Trophoblast cell (in vitro differentiated cells and primary cell): ENCODE results near the gene KRT24.
A peak's percentile ranks its signal among the peaks of the same experiment; 100 is the strongest.

Experiments
- DNase-seq, 2 donors: peaks; one replicate each; pipeline ENCODE4 v3.0.0-alpha.2; 2016
- H2AFZ ChIP-seq: 2 replicates; pipeline ENCODE4 v1.6.1; 2013; ENCODE audit warnings: low read length, moderate library complexity, mild to moderate bottlenecking; ENCODE audit not compliant: insufficient read depth, poor library complexity
- H2AK5ac ChIP-seq: 2 replicates; pipeline ENCODE4 v1.6.1; 2013; ENCODE audit warnings: mild to moderate bottlenecking, low read length
- H2BK120ac ChIP-seq: 2 replicates; pipeline ENCODE4 v1.6.1; 2013; ENCODE audit warnings: low read length, mild to moderate bottlenecking, moderate library complexity; ENCODE audit not compliant: insufficient read depth, poor library complexity
- H2BK12ac ChIP-seq: 2 replicates; pipeline ENCODE4 v1.6.1; 2013; ENCODE audit warnings: mild to moderate bottlenecking, low read length, moderate library complexity
- H2BK5ac ChIP-seq: 2 replicates; pipeline ENCODE4 v1.6.1; 2013; ENCODE audit warnings: low read length, low read depth, moderate library complexity, mild to moderate bottlenecking; ENCODE audit not compliant: poor library complexity
- H3K14ac ChIP-seq: 2 replicates; pipeline ENCODE4 v1.6.1; 2013; ENCODE audit warnings: mild to moderate bottlenecking, low read length
- H3K18ac ChIP-seq: 2 replicates; pipeline ENCODE4 v1.6.1; 2013; ENCODE audit warnings: mild to moderate bottlenecking, low read length
- H3K23ac ChIP-seq: 2 replicates; pipeline ENCODE4 v1.6.1; 2013; ENCODE audit warnings: low read length
- H3K27ac ChIP-seq: 2 replicates; pipeline ENCODE4 v1.5.1; 2013; ENCODE audit warnings: low read depth, mild to moderate bottlenecking, inconsistent platforms, low read length, moderate library complexity
- H3K27me3 ChIP-seq: 2 replicates; pipeline ENCODE4 v1.6.1; 2013; ENCODE audit warnings: inconsistent platforms, mild to moderate bottlenecking, low read length, moderate library complexity; ENCODE audit not compliant: insufficient read depth
- H3K36me3 ChIP-seq, 2 experiments: 1 replicate in 1 of 2; 2 replicates in 1 of 2; pipeline ENCODE4 v1.6.1; 2013; ENCODE audit warnings: low read length in 2 of 2, mild to moderate bottlenecking in 2 of 2, moderate library complexity in 1 of 2; ENCODE audit not compliant: insufficient read depth in 2 of 2, control insufficient read depth in 1 of 2
- H3K4ac ChIP-seq: 2 replicates; pipeline ENCODE4 v1.6.1; 2013; ENCODE audit warnings: low read depth, mild to moderate bottlenecking, low read length, moderate library complexity
- H3K4me1 ChIP-seq, 2 experiments: 1 replicate in 1 of 2; 2 replicates in 1 of 2; pipeline ENCODE4 v1.6.1; 2013; ENCODE audit warnings: low read length in 2 of 2, mild to moderate bottlenecking in 2 of 2, moderate library complexity in 1 of 2; ENCODE audit not compliant: insufficient read depth in 2 of 2, control insufficient read depth in 1 of 2
- H3K4me2 ChIP-seq: 2 replicates; pipeline ENCODE4 v1.6.1; 2013; ENCODE audit warnings: inconsistent platforms, mild to moderate bottlenecking, low read length, moderate library complexity
- H3K4me3 ChIP-seq: 2 replicates; pipeline ENCODE4 v1.5.1; 2013; ENCODE audit warnings: mild to moderate bottlenecking, low read depth, low read length, inconsistent platforms
- H3K79me1 ChIP-seq: one replicate; pipeline ENCODE4 v1.6.1; 2013; ENCODE audit warnings: low read length
- H3K79me2 ChIP-seq: 2 replicates; pipeline ENCODE4 v1.6.1; 2013; ENCODE audit warnings: low read length, mild to moderate bottlenecking; ENCODE audit not compliant: control insufficient read depth, insufficient read depth, poor library complexity
- H3K9ac ChIP-seq: 2 replicates; pipeline ENCODE4 v1.6.1; 2013; ENCODE audit warnings: mild to moderate bottlenecking, low read length
- H3K9me3 ChIP-seq: 2 replicates; pipeline ENCODE4 v1.6.1; 2013; ENCODE audit warnings: low read depth, mild to moderate bottlenecking, control low read depth, inconsistent platforms, low read length; ENCODE audit not compliant: insufficient read depth
- H4K12ac ChIP-seq: 2 replicates; pipeline ENCODE4 v1.6.1; 2013; ENCODE audit warnings: low read depth, mild to moderate bottlenecking, low read length, moderate library complexity
- H4K8ac ChIP-seq: 2 replicates; pipeline ENCODE4 v1.6.1; 2013; ENCODE audit warnings: low read depth, mild to moderate bottlenecking, low read length, moderate library complexity
- H4K91ac ChIP-seq: one replicate; pipeline ENCODE4 v1.6.1; 2013; ENCODE audit warnings: low read depth, mild to moderate bottlenecking, low read length, moderate library complexity
- WGBS: extraction: QIAGEN DNeasy Blood & Tissue Kit; methylation state at CpG from one replicate; pipeline ENCODE4 v1.1.7; 2013; ENCODE audit warnings: missing lambda C conversion rate; ENCODE audit not compliant: insufficient read length, insufficient coverage; ENCODE audit errors: extremely low coverage; 5-methylcytosine and 5-hydroxymethylcytosine counted together

The KRT24 gene

GRCh38 chr17:40727447-40728231, 24.1 kb upstream of the KRT24 start:
- H3K9me3 ChIP-seq, result peaks cover 2% of the 10 kb centered on the region
- no peak overlapping the region for H3K23ac ChIP-seq
- no peaks in the 10 kb centered on the region for H3K4me1 ChIP-seq
- no peak overlapping the region for H3K4me3 ChIP-seq
- H3K27me3 ChIP-seq, result no peaks in the 10 kb centered on the region
- H2BK120ac ChIP-seq, result no peak overlapping the region
- WGBS, result no CpG with 5 or more reads among the region's 8 CpGs
- no peak overlapping the region for H3K14ac ChIP-seq
- no peak overlapping the region for H2BK5ac ChIP-seq
- H3K79me2 ChIP-seq, result no peaks in the 10 kb centered on the region
- no peaks in the 10 kb centered on the region for H3K79me1 ChIP-seq
- H3K4me2 ChIP-seq, result no peak overlapping the region
- H3K18ac ChIP-seq, result no peak overlapping the region
- H4K91ac ChIP-seq, result no peak overlapping the region
- H4K8ac ChIP-seq, result no peak overlapping the region
- H3K9ac ChIP-seq, result no peak overlapping the region
- H2AFZ ChIP-seq, result no peak overlapping the region
- no peak overlapping the region for H3K4ac ChIP-seq
- no peak overlapping the region for H4K12ac ChIP-seq
- H2AK5ac ChIP-seq, result no peak overlapping the region
- no peaks in the 10 kb centered on the region for H3K36me3 ChIP-seq
- peak; percentile 47 to 87 for DNase-seq
- no peak overlapping the region for H2BK12ac ChIP-seq
- no peak overlapping the region for H3K27ac ChIP-seq

- no peak overlapping the region for H3K4me2 ChIP-seq
- no peak overlapping the region for H3K4ac ChIP-seq
- H3K9me3 ChIP-seq, result peaks cover 2% of the 10 kb centered on the region
- no peak overlapping the region for H3K9ac ChIP-seq
- H3K4me3 ChIP-seq, result no peak overlapping the region
- no peak overlapping the region for H2BK12ac ChIP-seq
- H2AFZ ChIP-seq, result no peak overlapping the region
- H4K8ac ChIP-seq, result no peak overlapping the region
- no peaks in the 10 kb centered on the region for H3K4me1 ChIP-seq
- no peaks in the 10 kb centered on the region for H3K27me3 ChIP-seq
- peak in 1 of 2 donors; percentile 42 for DNase-seq
- WGBS, result no CpG with 5 or more reads among the region's 2 CpGs
- no peaks in the 10 kb centered on the region for H3K36me3 ChIP-seq
- no peaks in the 10 kb centered on the region for H3K79me1 ChIP-seq
- no peak overlapping the region for H3K23ac ChIP-seq
- no peak overlapping the region for H2BK5ac ChIP-seq
- H3K79me2 ChIP-seq, result no peaks in the 10 kb centered on the region
- no peak overlapping the region for H2BK120ac ChIP-seq
- no peak overlapping the region for H2AK5ac ChIP-seq
- no peak overlapping the region for H3K27ac ChIP-seq
- no peak overlapping the region for H4K91ac ChIP-seq
- H4K12ac ChIP-seq, result no peak overlapping the region
- no peak overlapping the region for H3K14ac ChIP-seq
- H3K18ac ChIP-seq, result no peak overlapping the region
Observed at GRCh38 chr17:40726919-40727318, 23.4 kb upstream of the KRT24 start.

- Histone ChIP-seq H3K4me2 (no peak overlapping the region), H3K36me3 (no peaks in the 10 kb centered on the region), H3K79me2 (no peaks in the 10 kb centered on the region), H3K4ac (no peak overlapping the region), H4K12ac (no peak overlapping the region), H3K4me1 (no peaks in the 10 kb centered on the region), H2AFZ (no peak overlapping the region), H3K9me3 (no peaks in the 10 kb centered on the region), H2BK5ac (no peak overlapping the region), H3K9ac (no peak overlapping the region), H2BK12ac (no peak overlapping the region), H3K27me3 (no peaks in the 10 kb centered on the region), H3K79me1 (no peaks in the 10 kb centered on the region), H2AK5ac (no peak overlapping the region), H3K18ac (no peak overlapping the region), H3K14ac (no peak overlapping the region), H4K8ac (no peak overlapping the region), H3K23ac (no peak overlapping the region), H4K91ac (no peak overlapping the region), H3K4me3 (no peak overlapping the region), H2BK120ac (no peak overlapping the region), H3K27ac (no peak overlapping the region)
- WGBS, result no CpG with 5 or more reads among the region's 1 CpG
- no peak for DNase-seq
Observed at GRCh38 chr17:40724656-40725055, 21.1 kb upstream of the KRT24 start.

- H2AFZ ChIP-seq, result no peak overlapping the region
- H3K9ac ChIP-seq, result no peak overlapping the region
- H3K18ac ChIP-seq, result no peak overlapping the region
- H3K9me3 ChIP-seq, result no peaks in the 10 kb centered on the region
- peak in 1 of 2 donors; percentile 76 for DNase-seq
- H3K27ac ChIP-seq, result no peak overlapping the region
- no peak overlapping the region for H2BK120ac ChIP-seq
- H3K4ac ChIP-seq, result no peak overlapping the region
- H2AK5ac ChIP-seq, result no peak overlapping the region
- no peak overlapping the region for H3K4me3 ChIP-seq
- H2BK12ac ChIP-seq, result no peak overlapping the region
- H3K14ac ChIP-seq, result no peak overlapping the region
- WGBS, result no CpG with 5 or more reads among the region's 1 CpG
- H3K79me1 ChIP-seq, result no peaks in the 10 kb centered on the region
- no peaks in the 10 kb centered on the region for H3K36me3 ChIP-seq
- H3K27me3 ChIP-seq, result no peaks in the 10 kb centered on the region
- no peak overlapping the region for H3K4me2 ChIP-seq
- H3K23ac ChIP-seq, result no peak overlapping the region
- no peak overlapping the region for H4K12ac ChIP-seq
- H2BK5ac ChIP-seq, result no peak overlapping the region
- H3K79me2 ChIP-seq, result no peaks in the 10 kb centered on the region
- H4K91ac ChIP-seq, result no peak overlapping the region
- H4K8ac ChIP-seq, result no peak overlapping the region
- peaks cover 0 to 3% of the 10 kb centered on the region in 2 experiments for H3K4me1 ChIP-seq
Observed at GRCh38 chr17:40722241-40722640, 18.7 kb upstream of the KRT24 start.
